ENCODE results near the gene PLXNB3. TPM values are rescaled to one million over a fixed set of nuclear protein-coding genes. Genes with fewer than 3 reads are reported as not detected.

PLXNB3 gene
- total and polyA plus RNA-seq, 4 donors = 0.11 to 0.69 (median 0.46) TPM

DNA sequence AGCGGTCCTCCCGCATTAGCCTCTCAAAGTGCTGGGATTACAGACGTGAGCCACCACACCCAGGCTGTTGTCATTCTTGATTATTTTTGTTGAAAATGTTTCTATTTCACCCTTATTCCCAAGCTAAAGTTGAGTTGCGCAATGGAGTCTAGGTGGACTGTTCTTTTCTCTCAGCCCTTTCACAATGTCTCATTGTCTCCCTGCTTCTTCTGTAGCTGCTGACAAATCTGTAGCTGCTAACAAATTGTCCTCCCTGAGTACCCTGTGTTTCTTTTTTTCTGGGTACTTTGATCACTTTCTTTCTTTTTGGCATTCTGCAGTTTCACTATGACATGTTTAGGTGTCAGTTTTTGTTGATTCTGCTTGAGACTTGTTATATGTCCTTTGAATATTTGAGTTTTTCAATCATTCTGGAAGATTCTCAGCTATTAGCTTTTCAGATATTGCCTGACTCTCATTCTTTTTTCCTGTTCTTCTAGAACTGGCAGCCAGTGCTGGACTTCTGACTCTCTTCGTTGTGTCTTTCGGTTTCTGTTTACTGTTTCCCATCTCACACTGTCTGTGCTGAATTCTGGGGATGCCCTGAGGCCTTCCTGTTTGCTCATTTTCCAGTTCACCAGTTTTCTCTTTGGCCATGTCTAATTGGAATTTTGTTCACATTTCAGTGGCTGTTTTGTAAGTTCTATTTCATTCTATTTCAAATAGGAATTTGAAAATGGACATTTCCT lies 32.8 kb upstream of the PLXNB3 start:
- H3K27ac ChIP-seq (ENCODE audit: low read depth in 1 of 2, low read length in 2 of 2) = peak overlapping the region in 1 of 2 donors; percentile 12

More for the DNA sequence above, 32.8 kb upstream of the PLXNB3 start:
- Histone ChIP-seq H3K4me3 (ENCODE audit: low read depth in 1 of 3, low read length in 3 of 3) (no peak overlapping the region), H3K36me3 (ENCODE audit: control insufficient read depth in 4 of 4, insufficient read depth in 3 of 4, low read depth in 1 of 4, low read length in 3 of 4) (peaks cover 0 to 2% (median 0%) of the 10 kb centered on the region in 4 donors), H3K9me3 (ENCODE audit: control insufficient read depth in 4 of 4, low read length in 3 of 4) (no peaks in the 10 kb centered on the region), H3K4me1 (ENCODE audit: control insufficient read depth in 4 of 4, insufficient read depth in 4 of 4, low read length in 3 of 4) (peaks cover 18 to 22% (median 20%) of the 10 kb centered on the region in 4 donors), H3K9ac (ENCODE audit: low read depth in 1 of 2, low read length in 2 of 2) (no peak overlapping the region), H3K27me3 (ENCODE audit: control insufficient read depth in 4 of 4, insufficient read depth in 4 of 4, low read length in 3 of 4) (no peaks in the 10 kb centered on the region)
- 68% methylated on average over 6 of the region's 6 CpGs for WGBS
- TF ChIP-seq YY1 (IDR thresholded peaks at IDR 0.05) = no peak
- no peak for TF ChIP-seq RAD21 (IDR thresholded peaks at IDR 0.05)
- TF ChIP-seq, protein P1, sequence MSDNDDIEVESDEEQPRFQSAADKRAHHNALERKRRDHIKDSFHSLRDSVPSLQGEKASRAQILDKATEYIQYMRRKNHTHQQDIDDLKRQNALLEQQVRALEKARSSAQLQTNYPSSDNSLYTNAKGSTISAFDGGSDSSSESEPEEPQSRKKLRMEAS (IDR thresholded peaks at IDR 0.05) = no peak
- no peak for TF ChIP-seq JUND (IDR thresholded peaks at IDR 0.05)
- TF ChIP-seq NR2F2 (IDR thresholded peaks at IDR 0.05) = no peak
- TF ChIP-seq, protein P2, sequence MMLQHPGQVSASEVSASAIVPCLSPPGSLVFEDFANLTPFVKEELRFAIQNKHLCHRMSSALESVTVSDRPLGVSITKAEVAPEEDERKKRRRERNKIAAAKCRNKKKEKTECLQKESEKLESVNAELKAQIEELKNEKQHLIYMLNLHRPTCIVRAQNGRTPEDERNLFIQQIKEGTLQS (IDR thresholded peaks at IDR 0.05) = no peak
- no peak for TF ChIP-seq FOXA2 (IDR thresholded peaks at IDR 0.05)
- no peak for TF ChIP-seq GABPA (IDR thresholded peaks at IDR 0.05 in 1 of 2, conservative IDR thresholded peaks at IDR 0.05 in 1 of 2)
- TF ChIP-seq SP1 (IDR thresholded peaks at IDR 0.05) = no peak
- TF ChIP-seq, protein P3, sequence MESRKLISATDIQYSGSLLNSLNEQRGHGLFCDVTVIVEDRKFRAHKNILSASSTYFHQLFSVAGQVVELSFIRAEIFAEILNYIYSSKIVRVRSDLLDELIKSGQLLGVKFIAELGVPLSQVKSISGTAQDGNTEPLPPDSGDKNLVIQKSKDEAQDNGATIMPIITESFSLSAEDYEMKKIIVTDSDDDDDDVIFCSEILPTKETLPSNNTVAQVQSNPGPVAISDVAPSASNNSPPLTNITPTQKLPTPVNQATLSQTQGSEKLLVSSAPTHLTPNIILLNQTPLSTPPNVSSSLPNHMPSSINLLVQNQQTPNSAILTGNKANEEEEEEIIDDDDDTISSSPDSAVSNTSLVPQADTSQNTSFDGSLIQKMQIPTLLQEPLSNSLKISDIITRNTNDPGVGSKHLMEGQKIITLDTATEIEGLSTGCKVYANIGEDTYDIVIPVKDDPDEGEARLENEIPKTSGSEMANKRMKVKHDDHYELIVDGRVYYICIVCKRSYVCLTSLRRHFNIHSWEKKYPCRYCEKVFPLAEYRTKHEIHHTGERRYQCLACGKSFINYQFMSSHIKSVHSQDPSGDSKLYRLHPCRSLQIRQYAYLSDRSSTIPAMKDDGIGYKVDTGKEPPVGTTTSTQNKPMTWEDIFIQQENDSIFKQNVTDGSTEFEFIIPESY (IDR thresholded peaks at IDR 0.05) = no peak
- no peak for TF ChIP-seq RXRA (IDR thresholded peaks at IDR 0.05)
- TF ChIP-seq HNF4G (IDR thresholded peaks at IDR 0.05) = no peak
- no peak for TF ChIP-seq FOXA1 (IDR thresholded peaks at IDR 0.05)
- TF ChIP-seq, protein P4, sequence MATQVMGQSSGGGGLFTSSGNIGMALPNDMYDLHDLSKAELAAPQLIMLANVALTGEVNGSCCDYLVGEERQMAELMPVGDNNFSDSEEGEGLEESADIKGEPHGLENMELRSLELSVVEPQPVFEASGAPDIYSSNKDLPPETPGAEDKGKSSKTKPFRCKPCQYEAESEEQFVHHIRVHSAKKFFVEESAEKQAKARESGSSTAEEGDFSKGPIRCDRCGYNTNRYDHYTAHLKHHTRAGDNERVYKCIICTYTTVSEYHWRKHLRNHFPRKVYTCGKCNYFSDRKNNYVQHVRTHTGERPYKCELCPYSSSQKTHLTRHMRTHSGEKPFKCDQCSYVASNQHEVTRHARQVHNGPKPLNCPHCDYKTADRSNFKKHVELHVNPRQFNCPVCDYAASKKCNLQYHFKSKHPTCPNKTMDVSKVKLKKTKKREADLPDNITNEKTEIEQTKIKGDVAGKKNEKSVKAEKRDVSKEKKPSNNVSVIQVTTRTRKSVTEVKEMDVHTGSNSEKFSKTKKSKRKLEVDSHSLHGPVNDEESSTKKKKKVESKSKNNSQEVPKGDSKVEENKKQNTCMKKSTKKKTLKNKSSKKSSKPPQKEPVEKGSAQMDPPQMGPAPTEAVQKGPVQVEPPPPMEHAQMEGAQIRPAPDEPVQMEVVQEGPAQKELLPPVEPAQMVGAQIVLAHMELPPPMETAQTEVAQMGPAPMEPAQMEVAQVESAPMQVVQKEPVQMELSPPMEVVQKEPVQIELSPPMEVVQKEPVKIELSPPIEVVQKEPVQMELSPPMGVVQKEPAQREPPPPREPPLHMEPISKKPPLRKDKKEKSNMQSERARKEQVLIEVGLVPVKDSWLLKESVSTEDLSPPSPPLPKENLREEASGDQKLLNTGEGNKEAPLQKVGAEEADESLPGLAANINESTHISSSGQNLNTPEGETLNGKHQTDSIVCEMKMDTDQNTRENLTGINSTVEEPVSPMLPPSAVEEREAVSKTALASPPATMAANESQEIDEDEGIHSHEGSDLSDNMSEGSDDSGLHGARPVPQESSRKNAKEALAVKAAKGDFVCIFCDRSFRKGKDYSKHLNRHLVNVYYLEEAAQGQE (IDR thresholded peaks at IDR 0.05) = no peak
- TF ChIP-seq, protein P5, sequence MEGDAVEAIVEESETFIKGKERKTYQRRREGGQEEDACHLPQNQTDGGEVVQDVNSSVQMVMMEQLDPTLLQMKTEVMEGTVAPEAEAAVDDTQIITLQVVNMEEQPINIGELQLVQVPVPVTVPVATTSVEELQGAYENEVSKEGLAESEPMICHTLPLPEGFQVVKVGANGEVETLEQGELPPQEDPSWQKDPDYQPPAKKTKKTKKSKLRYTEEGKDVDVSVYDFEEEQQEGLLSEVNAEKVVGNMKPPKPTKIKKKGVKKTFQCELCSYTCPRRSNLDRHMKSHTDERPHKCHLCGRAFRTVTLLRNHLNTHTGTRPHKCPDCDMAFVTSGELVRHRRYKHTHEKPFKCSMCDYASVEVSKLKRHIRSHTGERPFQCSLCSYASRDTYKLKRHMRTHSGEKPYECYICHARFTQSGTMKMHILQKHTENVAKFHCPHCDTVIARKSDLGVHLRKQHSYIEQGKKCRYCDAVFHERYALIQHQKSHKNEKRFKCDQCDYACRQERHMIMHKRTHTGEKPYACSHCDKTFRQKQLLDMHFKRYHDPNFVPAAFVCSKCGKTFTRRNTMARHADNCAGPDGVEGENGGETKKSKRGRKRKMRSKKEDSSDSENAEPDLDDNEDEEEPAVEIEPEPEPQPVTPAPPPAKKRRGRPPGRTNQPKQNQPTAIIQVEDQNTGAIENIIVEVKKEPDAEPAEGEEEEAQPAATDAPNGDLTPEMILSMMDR (IDR thresholded peaks at IDR 0.05; ENCODE audit: low read depth, low read length, missing input control) = no peak
- no peak for TF ChIP-seq EGR1 (IDR thresholded peaks at IDR 0.05; ENCODE audit: low read depth in 2 of 2)
- TF ChIP-seq HNF4A (conservative IDR thresholded peaks at IDR 0.05) = no peak
- no peak for TF ChIP-seq TAF1 (conservative IDR thresholded peaks at IDR 0.05)
- DNase-seq (ENCODE audit: low spot score) = no peak
